ENCODE data around the gene TMEM132E. TPM values are rescaled to one million over a fixed set of nuclear protein-coding genes. Genes with fewer than 3 reads are reported as not detected.

Gene TMEM132E
- total and polyA plus RNA-seq, 12 donors, result 0.07 to 1.1 (median 0.23) TPM; not detected in 1

DNA sequence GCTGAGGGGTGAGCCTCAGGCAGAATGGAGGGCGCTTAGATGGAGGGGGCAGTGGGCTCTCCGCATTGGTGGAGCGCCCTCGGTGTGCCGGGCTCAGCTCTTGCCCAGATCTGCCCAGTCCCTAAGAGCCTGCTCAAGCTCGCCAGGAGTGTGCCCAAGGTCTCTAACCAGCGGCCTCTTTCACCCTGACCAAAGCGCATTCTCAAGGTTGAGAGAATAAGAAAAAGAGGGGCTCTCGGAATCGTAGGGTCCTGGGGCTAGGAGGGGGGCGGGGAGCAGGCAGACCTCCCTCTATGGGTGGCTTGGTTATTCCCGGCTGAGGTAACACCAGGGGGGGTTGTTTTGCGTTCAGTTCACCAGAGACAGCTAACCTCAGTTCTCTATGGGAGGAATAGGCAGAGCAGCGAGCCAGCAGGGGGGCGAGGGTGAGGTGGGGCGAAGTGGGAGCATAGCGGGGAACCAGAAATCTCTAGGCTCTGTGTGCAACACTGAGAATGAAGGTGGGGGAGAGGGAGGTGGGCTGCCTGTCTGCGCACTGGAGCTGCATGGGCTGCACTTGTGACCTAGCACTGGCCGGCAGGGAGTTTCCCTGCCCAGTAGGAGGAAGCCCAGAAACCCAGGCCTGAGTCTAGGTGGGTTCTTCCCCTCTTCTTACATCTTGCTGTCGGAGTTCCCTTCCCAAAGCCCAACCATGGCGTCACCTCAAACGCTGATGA lies 3.0 kb downstream of the TMEM132E start:
- 21 to 38% (median 30%) methylated on average over 17 to 22 of the region's 22 CpGs for WGBS, 4 donors
- H3K36me3 ChIP-seq (replicated peaks in 1 of 2), result no peaks in the 10 kb centered on the region
- H3K4me1 ChIP-seq (replicated peaks in 1 of 2), result peaks cover 12 to 34% of the 10 kb centered on the region in 2 donors
- no peak overlapping the region for H3K4me3 ChIP-seq
- DNase-seq, result no peak
- H3K9me3 ChIP-seq (replicated peaks in 1 of 3), result no peaks in the 10 kb centered on the region
- TF ChIP-seq CTCF (IDR thresholded peaks at IDR 0.05) (no peak), POLR2A (IDR thresholded peaks at IDR 0.05) (no peak)
- no peak overlapping the region for H3K27ac ChIP-seq
- H3K27me3 ChIP-seq, result peaks cover 69% of the 10 kb centered on the region
- intact Hi-C loops (cut with DNase I), result no loop called here

DNA sequence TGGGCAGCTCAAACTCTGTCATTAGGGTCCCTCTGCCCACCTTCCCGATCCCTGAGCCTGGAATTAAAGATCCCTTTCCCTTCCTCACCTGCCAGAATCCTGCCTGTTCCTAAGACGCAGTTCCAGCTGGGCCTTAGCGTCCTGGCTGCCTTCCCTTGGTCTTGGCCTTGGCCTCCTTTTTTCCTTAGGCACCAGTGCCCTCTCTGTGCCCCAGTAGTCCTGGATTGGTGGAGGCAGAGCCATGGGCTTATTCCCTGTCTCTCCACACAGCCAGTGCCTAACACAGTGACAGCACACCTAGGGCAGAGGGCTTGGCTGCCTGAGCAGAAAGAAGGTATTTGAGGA lies 3.5 kb downstream of the TMEM132E start:
- TF ChIP-seq CTCF (IDR thresholded peaks at IDR 0.05) (no peak), POLR2A (IDR thresholded peaks at IDR 0.05) (no peak)
- H3K36me3 ChIP-seq (replicated peaks in 1 of 2), result no peaks in the 10 kb centered on the region
- WGBS, 4 donors, result 30 to 57% (median 42%) methylated on average over 3 of the region's 3 CpGs
- no peak for DNase-seq
- H3K4me1 ChIP-seq (replicated peaks in 1 of 2), result peaks cover 12 to 34% of the 10 kb centered on the region in 2 donors
- peaks cover 64% of the 10 kb centered on the region for H3K27me3 ChIP-seq
- H3K27ac ChIP-seq, result no peak overlapping the region
- no peaks in the 10 kb centered on the region for H3K9me3 ChIP-seq (replicated peaks in 1 of 3)
- intact Hi-C loops (cut with DNase I), result no loop called here
- H3K4me3 ChIP-seq, result no peak overlapping the region

- H3K9me3 ChIP-seq (replicated peaks in 1 of 3), result no peaks in the 10 kb centered on the region
- no peak overlapping the region for H3K27ac ChIP-seq
- intact Hi-C loops (cut with DNase I), result no loop called here
- WGBS, 4 donors, result 31 to 46% (median 36%) methylated on average over 9 to 12 of the region's 12 CpGs
- peaks cover 3 to 22% of the 10 kb centered on the region in 2 donors for H3K4me1 ChIP-seq (replicated peaks in 1 of 2)
- DNase-seq, result no peak
- no peak overlapping the region for H3K4me3 ChIP-seq
- H3K27me3 ChIP-seq, result peaks cover 44% of the 10 kb centered on the region
- peak in 3 of 6 experiments; percentile 11 to 21 (median 18) for TF ChIP-seq CTCF (IDR thresholded peaks at IDR 0.05)
- TF ChIP-seq POLR2A (IDR thresholded peaks at IDR 0.05), result no peak
- H3K36me3 ChIP-seq (replicated peaks in 1 of 2), result no peaks in the 10 kb centered on the region
Measured at GRCh38 chr17:34584805-34585416, 5.5 kb downstream of the TMEM132E start.

- TF ChIP-seq POLR2A (IDR thresholded peaks at IDR 0.05) (no peak), CTCF (IDR thresholded peaks at IDR 0.05) (no peak)
- no peak overlapping the region for H3K27ac ChIP-seq
- H3K9me3 ChIP-seq (replicated peaks in 1 of 3), result no peaks in the 10 kb centered on the region
- peaks cover 29% of the 10 kb centered on the region for H3K27me3 ChIP-seq
- DNase-seq, result no peak
- intact Hi-C loops (cut with DNase I), result no loop called here
- peaks cover 0 to 7% of the 10 kb centered on the region in 2 donors for H3K4me1 ChIP-seq (replicated peaks in 1 of 2)
- H3K4me3 ChIP-seq, result no peak overlapping the region
- H3K36me3 ChIP-seq (replicated peaks in 1 of 2), result no peaks in the 10 kb centered on the region
- 60 to 82% (median 62%) methylated on average over 2 to 3 of the region's 3 CpGs for WGBS, 4 donors
Measured at GRCh38 chr17:34586346-34586846, 7.0 kb downstream of the TMEM132E start.

All from adrenal gland (tissue), 12 donors.